Thoracic aorta (tissue), 2 donors: Measurements from ENCODE around the gene DGKA. TPM values are rescaled to one million over a fixed set of nuclear protein-coding genes. Genes with fewer than 3 reads are reported as not detected.

Experiments
- ATAC-seq: fragments of 150-250 bp; one replicate; pipeline ENCODE4 v1.8.0; 2017; ENCODE audit warnings: low read depth; ENCODE audit not compliant: insufficient number of reproducible peaks, low FRiP score
- DNase-seq: peaks from one replicate; pipeline ENCODE4 v3.0.0-alpha.2; 2020; ENCODE audit warnings: low spot score
- H3K27ac ChIP-seq, 2 donors: fragments of 200-600 bp; sonication (generic); 1 replicate in 1 of 2; 2 replicates in 1 of 2; pipeline ENCODE4 v1.5.1; 2016; ENCODE audit warnings: mild to moderate bottlenecking in 2 of 2, moderate library complexity in 2 of 2
- H3K27me3 ChIP-seq: fragments of 200-600 bp; sonication (generic); replicated peaks from 2 replicates; pipeline ENCODE4 v1.6.0; 2016; ENCODE audit warnings: mild to moderate bottlenecking; ENCODE audit not compliant: insufficient read depth
- H3K36me3 ChIP-seq: fragments of 200-600 bp; sonication (generic); one replicate; pipeline ENCODE4 v1.5.1; 2016
- H3K4me1 ChIP-seq, 2 donors: fragments of 200-600 bp; sonication (generic); 1 replicate in 1 of 2; 2 replicates in 1 of 2; pipeline versions ENCODE4 v1.5.1 to v1.6.0; 2016; ENCODE audit warnings: low read depth in 2 of 2, mild to moderate bottlenecking in 1 of 2; ENCODE audit not compliant: control insufficient read depth in 1 of 2
- H3K4me3 ChIP-seq: fragments of 200-600 bp; sonication (generic); 2 replicates; pipeline ENCODE4 v1.5.1; 2016; ENCODE audit warnings: mild to moderate bottlenecking
- H3K9me3 ChIP-seq: fragments of 200-600 bp; sonication (generic); 2 replicates; pipeline ENCODE4 v1.5.1; 2016
- total RNA-seq, 2 donors: library from RNA; depleted of rRNA; stranded (reverse); fragments of >200 nt; gene quantifications; one replicate each; pipeline versions ENCODE4 v1.1.0 to v1.2.3, GENCODE V29; 2016
- TF ChIP-seq, protein P1 (sequence below): fragments of 200-600 bp; sonication (generic); IDR thresholded peaks from one replicate; pipeline ENCODE4 v1.5.1; 2019; ENCODE audit warnings: antibody characterized with exemption

DGKA gene
- 100 to 1,000 TPM in 1 of 2 donors, 10 to 100 TPM in 1; 72.8 to 104 TPM for total RNA-seq

DNA sequence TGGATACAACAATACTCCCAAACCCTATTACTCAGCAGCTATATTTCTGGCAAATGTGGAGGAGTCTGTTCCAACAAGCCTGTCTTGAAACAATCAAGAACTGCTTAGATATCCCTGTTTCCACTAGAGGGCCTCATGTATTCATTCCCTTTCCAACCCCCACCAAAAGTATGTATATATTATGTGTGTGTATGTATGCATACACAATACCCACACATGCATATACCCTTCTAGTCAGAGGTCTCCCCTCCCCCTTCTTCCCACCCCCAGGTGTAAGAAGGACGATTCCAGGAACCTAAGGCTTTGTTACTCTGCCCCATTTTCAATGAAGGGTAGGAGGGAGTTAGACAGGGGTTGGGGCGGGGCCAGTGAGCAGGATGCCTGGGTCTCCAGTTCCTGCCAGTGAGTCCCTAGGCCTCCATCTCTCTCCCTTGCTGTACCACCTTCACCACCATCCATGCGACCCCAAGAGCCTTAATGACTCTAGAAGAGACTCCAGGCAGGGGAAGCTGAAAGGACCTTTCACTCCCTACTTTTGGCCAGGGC is at the start of gene DGKA:
TSS of gene DGKA (plus strand) at position 392 of the 546 bp plus-strand sequence. CDS start 5,342 bp downstream, outside the sequence.
- H3K4me3 ChIP-seq = peak within 1 kb of the TSS; percentile 80
- peaks cover 25 to 60% of the 10 kb centered on the region in 2 donors for H3K4me1 ChIP-seq
- H3K9me3 ChIP-seq = no peaks in the 10 kb centered on the region
- no peak for ATAC-seq
- no peak for DNase-seq
- peak within 1 kb of the TSS; percentile 80 to 92 for H3K27ac ChIP-seq
- TF ChIP-seq, protein P1, sequence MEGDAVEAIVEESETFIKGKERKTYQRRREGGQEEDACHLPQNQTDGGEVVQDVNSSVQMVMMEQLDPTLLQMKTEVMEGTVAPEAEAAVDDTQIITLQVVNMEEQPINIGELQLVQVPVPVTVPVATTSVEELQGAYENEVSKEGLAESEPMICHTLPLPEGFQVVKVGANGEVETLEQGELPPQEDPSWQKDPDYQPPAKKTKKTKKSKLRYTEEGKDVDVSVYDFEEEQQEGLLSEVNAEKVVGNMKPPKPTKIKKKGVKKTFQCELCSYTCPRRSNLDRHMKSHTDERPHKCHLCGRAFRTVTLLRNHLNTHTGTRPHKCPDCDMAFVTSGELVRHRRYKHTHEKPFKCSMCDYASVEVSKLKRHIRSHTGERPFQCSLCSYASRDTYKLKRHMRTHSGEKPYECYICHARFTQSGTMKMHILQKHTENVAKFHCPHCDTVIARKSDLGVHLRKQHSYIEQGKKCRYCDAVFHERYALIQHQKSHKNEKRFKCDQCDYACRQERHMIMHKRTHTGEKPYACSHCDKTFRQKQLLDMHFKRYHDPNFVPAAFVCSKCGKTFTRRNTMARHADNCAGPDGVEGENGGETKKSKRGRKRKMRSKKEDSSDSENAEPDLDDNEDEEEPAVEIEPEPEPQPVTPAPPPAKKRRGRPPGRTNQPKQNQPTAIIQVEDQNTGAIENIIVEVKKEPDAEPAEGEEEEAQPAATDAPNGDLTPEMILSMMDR = peak; percentile 53
- no peaks in the 10 kb centered on the region for H3K36me3 ChIP-seq
- no peaks in the 10 kb centered on the region for H3K27me3 ChIP-seq

DNA sequence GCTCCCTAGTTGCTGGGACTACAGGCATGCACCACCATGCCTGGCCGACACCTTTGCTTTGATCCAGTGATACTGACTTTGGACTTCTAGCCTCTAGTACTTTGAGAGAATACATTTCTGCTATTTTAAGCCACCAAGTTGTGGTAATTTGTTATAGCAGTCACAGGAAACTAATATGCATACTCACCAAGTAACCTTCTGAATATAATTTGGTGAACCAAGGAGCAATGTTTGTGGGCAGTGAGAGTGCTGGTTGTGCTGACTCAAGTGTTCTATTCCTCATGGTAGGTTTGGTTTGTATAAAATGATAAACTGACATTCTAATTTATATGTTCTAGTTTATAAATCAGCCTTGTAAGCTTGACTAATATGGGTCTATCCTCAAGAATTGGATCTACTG is 45.8 kb upstream of the DGKA start:
- no peaks in the 10 kb centered on the region for H3K9me3 ChIP-seq
- ATAC-seq = no peak
- no peak overlapping the region for H3K27ac ChIP-seq
- no peaks in the 10 kb centered on the region for H3K27me3 ChIP-seq
- no peaks in the 10 kb centered on the region for H3K36me3 ChIP-seq
- no peak overlapping the region for H3K4me3 ChIP-seq
- TF ChIP-seq, protein P1 = no peak
- DNase-seq = no peak
- H3K4me1 ChIP-seq = no peaks in the 10 kb centered on the region

DNA sequence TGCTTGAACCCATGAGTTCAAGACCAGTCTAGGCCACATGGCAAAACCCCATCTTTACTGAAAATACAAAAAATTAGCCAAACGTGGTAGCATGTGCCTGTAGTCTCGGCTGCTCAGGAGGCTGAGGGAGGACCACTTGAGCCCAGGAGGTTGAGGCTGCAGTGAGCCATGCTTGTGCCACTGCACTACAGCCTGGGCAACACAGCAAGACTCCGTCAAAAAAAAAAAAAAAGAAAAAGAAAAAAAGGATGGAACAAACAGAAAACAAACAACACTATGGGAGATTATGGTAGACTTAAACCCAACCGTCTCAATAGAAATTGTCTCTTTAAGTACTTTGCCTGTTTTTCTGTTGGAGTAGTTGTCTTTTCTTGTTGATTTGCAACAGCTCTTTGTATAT is 39.7 kb upstream of the DGKA start:
- DNase-seq = no peak

DNA sequence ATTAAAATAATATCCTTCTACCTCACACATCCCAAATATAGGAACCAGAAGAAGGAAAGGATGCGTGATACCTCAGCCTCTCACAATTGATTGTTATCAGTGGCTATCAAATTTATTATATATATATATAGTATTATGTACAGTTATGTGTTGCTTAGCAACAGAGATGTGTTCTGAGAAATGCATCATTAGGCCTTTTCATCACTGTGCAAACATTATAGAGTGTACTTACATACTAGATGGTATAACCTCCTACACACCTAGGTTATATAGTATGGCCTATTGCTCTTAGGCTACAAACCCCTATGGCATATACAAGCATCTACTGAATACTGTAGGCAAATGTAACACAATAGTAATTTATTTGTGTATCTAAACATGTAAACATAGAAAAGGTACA is 37.2 kb upstream of the DGKA start:
- Histone ChIP-seq H3K27ac (no peak overlapping the region), H3K9me3 (no peaks in the 10 kb centered on the region), H3K36me3 (no peaks in the 10 kb centered on the region), H3K4me1 (no peaks in the 10 kb centered on the region), H3K27me3 (no peaks in the 10 kb centered on the region), H3K4me3 (no peak overlapping the region)
- ATAC-seq = no peak
- TF ChIP-seq, protein P1 = no peak
- DNase-seq = no peak

More for the DNA sequence above, 39.7 kb upstream of the DGKA start:
- H3K9me3 ChIP-seq = no peaks in the 10 kb centered on the region
- H3K27me3 ChIP-seq = no peaks in the 10 kb centered on the region
- ATAC-seq = no peak
- H3K4me1 ChIP-seq = no peaks in the 10 kb centered on the region
- no peak overlapping the region for H3K27ac ChIP-seq
- TF ChIP-seq, protein P1 = no peak
- H3K4me3 ChIP-seq = no peak overlapping the region
- no peaks in the 10 kb centered on the region for H3K36me3 ChIP-seq

- ATAC-seq = no peak
- Histone ChIP-seq H3K27ac (no peak overlapping the region), H3K4me1 (no peaks in the 10 kb centered on the region), H3K9me3 (no peaks in the 10 kb centered on the region), H3K4me3 (no peak overlapping the region), H3K36me3 (peaks cover 18% of the 10 kb centered on the region), H3K27me3 (no peaks in the 10 kb centered on the region)
- no peak for DNase-seq
- TF ChIP-seq, protein P1 = no peak
Observed at GRCh38 chr12:55899082-55899481, 31.9 kb upstream of the DGKA start.
